WTC11 (cell line): ENCODE measurements around the gene CNTNAP5.

Source experiments
- EMX1 ChIP-seq: fragments of 250-450 bp; sonication (Bioruptor Pico); IDR thresholded peaks from 2 replicates; pipeline ENCODE4 v1.8.0; 2021; ENCODE audit warnings: mild to moderate bottlenecking
- FOXK1 ChIP-seq: sonication (generic); formaldehyde crosslinking; IDR thresholded peaks from 2 replicates; pipeline ENCODE4 v1.8.0; 2022; ENCODE audit warnings: mild to moderate bottlenecking, moderate library complexity, missing genetic modification reagents
- JAZF1 ChIP-seq: fragments of 250-450 bp; sonication (Bioruptor Pico); IDR thresholded peaks from 2 replicates; pipeline ENCODE4 v1.9.0; 2021; ENCODE audit warnings: moderate library complexity, mild to moderate bottlenecking, inconsistent platforms
- NR1H2 ChIP-seq: sonication (generic); formaldehyde crosslinking; IDR thresholded peaks from 2 replicates; pipeline ENCODE4 v1.9.0; 2021; ENCODE audit warnings: mild to moderate bottlenecking, moderate library complexity, missing genetic modification reagents
- TEAD1 ChIP-seq: sonication (generic); formaldehyde crosslinking; IDR thresholded peaks from 2 replicates; pipeline ENCODE4 v1.8.0; 2022; ENCODE audit warnings: mild to moderate bottlenecking, missing genetic modification reagents
- TF ChIP-seq, protein P1 (sequence below): fragments of 200-600 bp; IDR thresholded peaks from 2 replicates; pipeline ENCODE4 v1.8.0; 2022; ENCODE audit warnings: antibody characterized with exemption
- TF ChIP-seq, protein P2 (sequence below): fragments of 250-450 bp; sonication (Bioruptor Pico); IDR thresholded peaks from 2 replicates; pipeline ENCODE4 v1.9.0; 2021; ENCODE audit warnings: moderate library complexity, mild to moderate bottlenecking, inconsistent platforms, borderline replicate concordance
- TF ChIP-seq, protein P3 (sequence below): sonication (generic); formaldehyde crosslinking; IDR thresholded peaks from 2 replicates; pipeline ENCODE4 v1.8.1; 2023; ENCODE audit warnings: mild to moderate bottlenecking, moderate library complexity, missing genetic modification reagents
- TF ChIP-seq, protein P4 (sequence below): fragments of 250-450 bp; sonication (Bioruptor Pico); IDR thresholded peaks from 2 replicates; pipeline ENCODE4 v2.1.2; 2022; ENCODE audit warnings: mild to moderate bottlenecking, moderate library complexity
- TF ChIP-seq, protein P5 (sequence below): sonication (generic); formaldehyde crosslinking; IDR thresholded peaks from 2 replicates; pipeline ENCODE4 v1.8.0; 2023; ENCODE audit warnings: missing genetic modification reagents
- TF ChIP-seq, protein P6 (sequence below): sonication (generic); formaldehyde crosslinking; IDR thresholded peaks from 2 replicates; pipeline ENCODE4 v1.8.1; 2022; ENCODE audit warnings: mild to moderate bottlenecking, missing genetic modification reagents, moderate library complexity, borderline replicate concordance
- TF ChIP-seq, protein P7 (sequence below): sonication (generic); formaldehyde crosslinking; IDR thresholded peaks from 2 replicates; pipeline ENCODE4 v1.8.1; 2023; ENCODE audit warnings: mild to moderate bottlenecking, missing genetic modification reagents, borderline replicate concordance
- TF ChIP-seq, protein P8 (sequence below): sonication (generic); formaldehyde crosslinking; IDR thresholded peaks from 2 replicates; pipeline ENCODE4 v1.8.1; 2022; ENCODE audit warnings: low read depth, missing genetic modification reagents, borderline replicate concordance

DNA sequence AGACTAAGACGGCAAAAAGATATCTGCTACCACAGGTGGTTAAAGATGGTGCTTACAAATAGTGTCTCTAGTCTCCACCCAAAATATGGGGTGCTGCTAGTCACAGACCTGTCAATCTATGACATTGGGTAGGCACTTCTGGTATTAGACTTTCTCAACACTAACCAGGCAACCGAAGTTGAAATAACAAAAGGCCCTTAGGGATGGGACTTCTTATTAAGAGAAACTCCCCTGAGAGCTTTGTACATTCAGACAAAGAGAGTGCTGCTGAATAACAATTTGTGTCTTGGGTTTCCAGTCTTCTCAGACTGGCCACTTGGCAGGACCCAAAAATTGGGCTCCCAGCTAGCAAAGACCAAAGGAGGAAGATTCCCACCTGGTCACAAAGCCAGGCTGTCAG lies 310.0 kb downstream of the CNTNAP5 start:
- TF ChIP-seq, protein P1, sequence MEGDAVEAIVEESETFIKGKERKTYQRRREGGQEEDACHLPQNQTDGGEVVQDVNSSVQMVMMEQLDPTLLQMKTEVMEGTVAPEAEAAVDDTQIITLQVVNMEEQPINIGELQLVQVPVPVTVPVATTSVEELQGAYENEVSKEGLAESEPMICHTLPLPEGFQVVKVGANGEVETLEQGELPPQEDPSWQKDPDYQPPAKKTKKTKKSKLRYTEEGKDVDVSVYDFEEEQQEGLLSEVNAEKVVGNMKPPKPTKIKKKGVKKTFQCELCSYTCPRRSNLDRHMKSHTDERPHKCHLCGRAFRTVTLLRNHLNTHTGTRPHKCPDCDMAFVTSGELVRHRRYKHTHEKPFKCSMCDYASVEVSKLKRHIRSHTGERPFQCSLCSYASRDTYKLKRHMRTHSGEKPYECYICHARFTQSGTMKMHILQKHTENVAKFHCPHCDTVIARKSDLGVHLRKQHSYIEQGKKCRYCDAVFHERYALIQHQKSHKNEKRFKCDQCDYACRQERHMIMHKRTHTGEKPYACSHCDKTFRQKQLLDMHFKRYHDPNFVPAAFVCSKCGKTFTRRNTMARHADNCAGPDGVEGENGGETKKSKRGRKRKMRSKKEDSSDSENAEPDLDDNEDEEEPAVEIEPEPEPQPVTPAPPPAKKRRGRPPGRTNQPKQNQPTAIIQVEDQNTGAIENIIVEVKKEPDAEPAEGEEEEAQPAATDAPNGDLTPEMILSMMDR, result no peak
- TF ChIP-seq, protein P2, sequence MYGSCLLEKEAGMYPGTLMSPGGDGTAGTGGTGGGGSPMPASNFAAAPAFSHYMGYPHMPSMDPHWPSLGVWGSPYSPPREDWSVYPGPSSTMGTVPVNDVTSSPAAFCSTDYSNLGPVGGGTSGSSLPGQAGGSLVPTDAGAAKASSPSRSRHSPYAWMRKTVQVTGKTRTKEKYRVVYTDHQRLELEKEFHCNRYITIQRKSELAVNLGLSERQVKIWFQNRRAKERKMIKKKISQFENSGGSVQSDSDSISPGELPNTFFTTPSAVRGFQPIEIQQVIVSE (CRISPR knock-in tag), result no peak
- TF ChIP-seq, protein P3, sequence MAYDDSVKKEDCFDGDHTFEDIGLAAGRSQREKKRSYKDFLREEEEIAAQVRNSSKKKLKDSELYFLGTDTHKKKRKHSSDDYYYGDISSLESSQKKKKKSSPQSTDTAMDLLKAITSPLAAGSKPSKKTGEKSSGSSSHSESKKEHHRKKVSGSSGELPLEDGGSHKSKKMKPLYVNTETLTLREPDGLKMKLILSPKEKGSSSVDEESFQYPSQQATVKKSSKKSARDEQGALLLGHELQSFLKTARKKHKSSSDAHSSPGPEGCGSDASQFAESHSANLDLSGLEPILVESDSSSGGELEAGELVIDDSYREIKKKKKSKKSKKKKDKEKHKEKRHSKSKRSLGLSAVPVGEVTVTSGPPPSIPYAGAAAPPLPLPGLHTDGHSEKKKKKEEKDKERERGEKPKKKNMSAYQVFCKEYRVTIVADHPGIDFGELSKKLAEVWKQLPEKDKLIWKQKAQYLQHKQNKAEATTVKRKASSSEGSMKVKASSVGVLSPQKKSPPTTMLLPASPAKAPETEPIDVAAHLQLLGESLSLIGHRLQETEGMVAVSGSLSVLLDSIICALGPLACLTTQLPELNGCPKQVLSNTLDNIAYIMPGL (CRISPR knock-in tag), result no peak
- TF ChIP-seq JAZF1 (CRISPR knock-in tag) (no peak), EMX1 (no peak), NR1H2 (CRISPR knock-in tag) (no peak), FOXK1 (CRISPR knock-in tag) (no peak), TEAD1 (CRISPR knock-in tag) (no peak)
- TF ChIP-seq, protein P4, sequence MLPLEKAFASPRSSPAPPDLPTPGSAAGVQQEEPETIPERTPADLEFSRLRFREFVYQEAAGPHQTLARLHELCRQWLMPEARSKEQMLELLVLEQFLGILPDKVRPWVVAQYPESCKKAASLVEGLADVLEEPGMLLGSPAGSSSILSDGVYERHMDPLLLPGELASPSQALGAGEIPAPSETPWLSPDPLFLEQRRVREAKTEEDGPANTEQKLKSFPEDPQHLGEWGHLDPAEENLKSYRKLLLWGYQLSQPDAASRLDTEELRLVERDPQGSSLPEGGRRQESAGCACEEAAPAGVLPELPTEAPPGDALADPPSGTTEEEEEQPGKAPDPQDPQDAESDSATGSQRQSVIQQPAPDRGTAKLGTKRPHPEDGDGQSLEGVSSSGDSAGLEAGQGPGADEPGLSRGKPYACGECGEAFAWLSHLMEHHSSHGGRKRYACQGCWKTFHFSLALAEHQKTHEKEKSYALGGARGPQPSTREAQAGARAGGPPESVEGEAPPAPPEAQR, result no peak
- TF ChIP-seq, protein P5, sequence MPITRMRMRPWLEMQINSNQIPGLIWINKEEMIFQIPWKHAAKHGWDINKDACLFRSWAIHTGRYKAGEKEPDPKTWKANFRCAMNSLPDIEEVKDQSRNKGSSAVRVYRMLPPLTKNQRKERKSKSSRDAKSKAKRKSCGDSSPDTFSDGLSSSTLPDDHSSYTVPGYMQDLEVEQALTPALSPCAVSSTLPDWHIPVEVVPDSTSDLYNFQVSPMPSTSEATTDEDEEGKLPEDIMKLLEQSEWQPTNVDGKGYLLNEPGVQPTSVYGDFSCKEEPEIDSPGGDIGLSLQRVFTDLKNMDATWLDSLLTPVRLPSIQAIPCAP (CRISPR knock-in tag), result no peak
- TF ChIP-seq, protein P6, sequence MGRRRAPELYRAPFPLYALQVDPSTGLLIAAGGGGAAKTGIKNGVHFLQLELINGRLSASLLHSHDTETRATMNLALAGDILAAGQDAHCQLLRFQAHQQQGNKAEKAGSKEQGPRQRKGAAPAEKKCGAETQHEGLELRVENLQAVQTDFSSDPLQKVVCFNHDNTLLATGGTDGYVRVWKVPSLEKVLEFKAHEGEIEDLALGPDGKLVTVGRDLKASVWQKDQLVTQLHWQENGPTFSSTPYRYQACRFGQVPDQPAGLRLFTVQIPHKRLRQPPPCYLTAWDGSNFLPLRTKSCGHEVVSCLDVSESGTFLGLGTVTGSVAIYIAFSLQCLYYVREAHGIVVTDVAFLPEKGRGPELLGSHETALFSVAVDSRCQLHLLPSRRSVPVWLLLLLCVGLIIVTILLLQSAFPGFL (CRISPR knock-in tag), result no peak
- TF ChIP-seq, protein P7, sequence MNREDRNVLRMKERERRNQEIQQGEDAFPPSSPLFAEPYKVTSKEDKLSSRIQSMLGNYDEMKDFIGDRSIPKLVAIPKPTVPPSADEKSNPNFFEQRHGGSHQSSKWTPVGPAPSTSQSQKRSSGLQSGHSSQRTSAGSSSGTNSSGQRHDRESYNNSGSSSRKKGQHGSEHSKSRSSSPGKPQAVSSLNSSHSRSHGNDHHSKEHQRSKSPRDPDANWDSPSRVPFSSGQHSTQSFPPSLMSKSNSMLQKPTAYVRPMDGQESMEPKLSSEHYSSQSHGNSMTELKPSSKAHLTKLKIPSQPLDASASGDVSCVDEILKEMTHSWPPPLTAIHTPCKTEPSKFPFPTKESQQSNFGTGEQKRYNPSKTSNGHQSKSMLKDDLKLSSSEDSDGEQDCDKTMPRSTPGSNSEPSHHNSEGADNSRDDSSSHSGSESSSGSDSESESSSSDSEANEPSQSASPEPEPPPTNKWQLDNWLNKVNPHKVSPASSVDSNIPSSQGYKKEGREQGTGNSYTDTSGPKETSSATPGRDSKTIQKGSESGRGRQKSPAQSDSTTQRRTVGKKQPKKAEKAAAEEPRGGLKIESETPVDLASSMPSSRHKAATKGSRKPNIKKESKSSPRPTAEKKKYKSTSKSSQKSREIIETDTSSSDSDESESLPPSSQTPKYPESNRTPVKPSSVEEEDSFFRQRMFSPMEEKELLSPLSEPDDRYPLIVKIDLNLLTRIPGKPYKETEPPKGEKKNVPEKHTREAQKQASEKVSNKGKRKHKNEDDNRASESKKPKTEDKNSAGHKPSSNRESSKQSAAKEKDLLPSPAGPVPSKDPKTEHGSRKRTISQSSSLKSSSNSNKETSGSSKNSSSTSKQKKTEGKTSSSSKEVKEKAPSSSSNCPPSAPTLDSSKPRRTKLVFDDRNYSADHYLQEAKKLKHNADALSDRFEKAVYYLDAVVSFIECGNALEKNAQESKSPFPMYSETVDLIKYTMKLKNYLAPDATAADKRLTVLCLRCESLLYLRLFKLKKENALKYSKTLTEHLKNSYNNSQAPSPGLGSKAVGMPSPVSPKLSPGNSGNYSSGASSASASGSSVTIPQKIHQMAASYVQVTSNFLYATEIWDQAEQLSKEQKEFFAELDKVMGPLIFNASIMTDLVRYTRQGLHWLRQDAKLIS, result no peak
- TF ChIP-seq, protein P8, sequence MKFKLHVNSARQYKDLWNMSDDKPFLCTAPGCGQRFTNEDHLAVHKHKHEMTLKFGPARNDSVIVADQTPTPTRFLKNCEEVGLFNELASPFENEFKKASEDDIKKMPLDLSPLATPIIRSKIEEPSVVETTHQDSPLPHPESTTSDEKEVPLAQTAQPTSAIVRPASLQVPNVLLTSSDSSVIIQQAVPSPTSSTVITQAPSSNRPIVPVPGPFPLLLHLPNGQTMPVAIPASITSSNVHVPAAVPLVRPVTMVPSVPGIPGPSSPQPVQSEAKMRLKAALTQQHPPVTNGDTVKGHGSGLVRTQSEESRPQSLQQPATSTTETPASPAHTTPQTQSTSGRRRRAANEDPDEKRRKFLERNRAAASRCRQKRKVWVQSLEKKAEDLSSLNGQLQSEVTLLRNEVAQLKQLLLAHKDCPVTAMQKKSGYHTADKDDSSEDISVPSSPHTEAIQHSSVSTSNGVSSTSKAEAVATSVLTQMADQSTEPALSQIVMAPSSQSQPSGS (CRISPR knock-in tag), result no peak
